HG02981 (cell line): Measurements from ENCODE around the gene PROKR1.

Experiments used
- ATAC-seq: cut with Tn5 transposase; IDR thresholded peaks from one replicate; pipeline ENCODE4 v1.9.1; 2021; ENCODE audit warnings: mild to moderate bottlenecking, moderate library complexity; ENCODE audit not compliant: unreplicated experiment

Gene PROKR1

DNA sequence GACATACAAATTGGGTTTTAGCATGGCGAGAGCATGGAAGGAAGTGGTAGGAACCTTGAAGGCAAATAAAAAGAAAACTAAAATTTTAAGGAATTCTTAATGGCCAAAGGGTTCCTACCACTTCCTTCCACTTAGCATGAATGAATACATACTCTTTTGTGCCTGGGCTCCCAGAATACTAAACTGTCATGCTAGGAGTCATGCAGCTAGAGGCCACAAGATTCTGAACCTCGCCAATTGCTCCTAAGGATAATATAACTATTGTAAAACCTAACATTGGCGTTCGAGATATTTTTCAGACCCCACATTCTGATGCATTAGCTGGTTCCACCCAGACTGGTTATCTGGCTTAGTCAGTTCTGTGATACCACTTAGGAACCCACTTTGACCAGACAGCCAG, 52.6 kb downstream of the PROKR1 start:
- no peak for ATAC-seq

- ATAC-seq, result no peak
These were observed 53.2 kb downstream of the PROKR1 start for GRCh38 chr2:68696554-68696953.

- ATAC-seq, result no peak
These were observed 55.4 kb downstream of the PROKR1 start for GRCh38 chr2:68698567-68699377.

DNA sequence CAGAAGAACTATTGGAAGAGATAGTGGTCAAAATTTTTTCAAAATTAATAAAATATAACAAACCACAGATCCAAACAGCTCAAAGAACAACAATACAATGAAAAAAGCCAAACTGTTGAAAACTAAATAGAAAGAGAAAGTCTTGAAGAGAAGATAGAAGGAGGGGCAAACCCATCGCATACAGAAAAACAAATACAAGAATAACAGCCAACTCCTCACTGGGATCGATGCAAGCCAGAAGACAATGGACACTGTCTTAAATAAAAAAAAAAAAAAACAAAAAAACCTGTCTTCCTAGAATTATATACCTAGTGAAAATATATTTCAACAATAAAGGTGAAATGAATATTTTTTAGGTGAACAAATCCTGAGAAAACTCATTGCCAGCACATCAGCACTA, 57.2 kb downstream of the PROKR1 start:
- no peak for ATAC-seq

GRCh38 chr2:68706637-68707036, 63.3 kb downstream of the PROKR1 start:
- ATAC-seq, result no peak
